Endothelial cell (in vitro differentiated cells): Measurements from ENCODE around the gene CRYBA2. TPM values are rescaled to one million over a fixed set of nuclear protein-coding genes. Genes with fewer than 3 reads are reported as not detected.
A peak's percentile ranks its signal among the peaks of the same experiment; 100 is the strongest.

ENCODE experiments used
- DNase-seq: peaks from one replicate; pipeline ENCODE4 v3.0.0; 2021; ENCODE audit warnings: low spot score
- H3K27ac Mint-ChIP-seq: one replicate; pipeline ENCODE4 v1.8.0; 2021; ENCODE audit warnings: mixed read lengths, inconsistent platforms; ENCODE audit not compliant: unreplicated experiment
- H3K27me3 Mint-ChIP-seq: one replicate; pipeline ENCODE4 v1.8.0; 2021; ENCODE audit warnings: mild to moderate bottlenecking, moderate library complexity, mixed read lengths, inconsistent platforms; ENCODE audit not compliant: unreplicated experiment
- H3K36me3 Mint-ChIP-seq: one replicate; pipeline ENCODE4 v1.8.0; 2021; ENCODE audit warnings: mild to moderate bottlenecking, low read depth, mixed read lengths, inconsistent platforms; ENCODE audit not compliant: unreplicated experiment
- H3K4me1 Mint-ChIP-seq: one replicate; pipeline ENCODE4 v1.8.0; 2021; ENCODE audit warnings: mild to moderate bottlenecking, mixed read lengths, inconsistent platforms; ENCODE audit not compliant: unreplicated experiment
- H3K4me3 Mint-ChIP-seq: one replicate; pipeline ENCODE4 v1.8.0; 2021; ENCODE audit warnings: mild to moderate bottlenecking, mixed read lengths, inconsistent platforms; ENCODE audit not compliant: unreplicated experiment
- H3K9me3 Mint-ChIP-seq: one replicate; pipeline ENCODE4 v1.8.0; 2021; ENCODE audit warnings: mixed read lengths, inconsistent platforms; ENCODE audit not compliant: unreplicated experiment
- total RNA-seq: library from RNA; stranded (reverse); fragmentation: NEBNext Ultra II Directional; extraction: Animal tissue kit (Norgen Biotek cat#: 25700); gene quantifications from one replicate; pipeline ENCODE4 v1.2.1, GENCODE V29; 2021; ENCODE audit not compliant: unreplicated experiment
- TF ChIP-seq, protein P1 (sequence below): fragments of 200-600 bp; sonication (generic); IDR thresholded peaks from one replicate; pipeline ENCODE4 v1.5.0; 2021; ENCODE audit warnings: antibody characterized with exemption; ENCODE audit not compliant: unreplicated experiment

Gene CRYBA2
- total RNA-seq, 1 donor from 2014 or later = not detected

DNA sequence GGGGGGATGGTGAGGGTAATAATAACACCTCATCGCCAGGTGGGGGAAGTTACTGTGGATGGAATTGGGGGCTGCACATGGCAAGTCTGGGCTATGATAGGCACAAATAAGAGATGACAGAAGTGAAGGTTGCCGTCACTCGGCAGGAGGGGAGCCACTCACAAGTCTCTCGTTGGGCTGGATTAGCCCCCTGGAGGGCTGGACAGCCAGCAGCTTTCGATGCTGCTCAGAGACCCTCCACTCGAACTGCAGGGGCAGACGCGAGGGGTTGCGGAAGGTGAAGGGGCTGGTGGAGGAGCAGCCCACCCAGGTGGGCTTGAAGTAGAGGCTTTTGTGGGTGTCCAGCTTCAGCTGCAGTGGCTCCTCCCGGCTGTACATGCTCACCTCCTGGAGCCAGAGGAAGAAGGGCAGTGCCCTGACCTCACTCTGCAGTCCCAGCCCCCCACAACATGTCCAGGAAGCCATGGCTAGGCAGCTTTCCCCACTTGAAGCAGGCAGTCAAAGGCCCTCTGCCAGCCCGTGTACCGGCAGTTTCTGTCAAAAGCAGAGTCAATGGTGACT is 29.9 kb upstream of the CRYBA2 start:
- TF ChIP-seq, protein P1, sequence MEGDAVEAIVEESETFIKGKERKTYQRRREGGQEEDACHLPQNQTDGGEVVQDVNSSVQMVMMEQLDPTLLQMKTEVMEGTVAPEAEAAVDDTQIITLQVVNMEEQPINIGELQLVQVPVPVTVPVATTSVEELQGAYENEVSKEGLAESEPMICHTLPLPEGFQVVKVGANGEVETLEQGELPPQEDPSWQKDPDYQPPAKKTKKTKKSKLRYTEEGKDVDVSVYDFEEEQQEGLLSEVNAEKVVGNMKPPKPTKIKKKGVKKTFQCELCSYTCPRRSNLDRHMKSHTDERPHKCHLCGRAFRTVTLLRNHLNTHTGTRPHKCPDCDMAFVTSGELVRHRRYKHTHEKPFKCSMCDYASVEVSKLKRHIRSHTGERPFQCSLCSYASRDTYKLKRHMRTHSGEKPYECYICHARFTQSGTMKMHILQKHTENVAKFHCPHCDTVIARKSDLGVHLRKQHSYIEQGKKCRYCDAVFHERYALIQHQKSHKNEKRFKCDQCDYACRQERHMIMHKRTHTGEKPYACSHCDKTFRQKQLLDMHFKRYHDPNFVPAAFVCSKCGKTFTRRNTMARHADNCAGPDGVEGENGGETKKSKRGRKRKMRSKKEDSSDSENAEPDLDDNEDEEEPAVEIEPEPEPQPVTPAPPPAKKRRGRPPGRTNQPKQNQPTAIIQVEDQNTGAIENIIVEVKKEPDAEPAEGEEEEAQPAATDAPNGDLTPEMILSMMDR = no peak
- no peaks in the 10 kb centered on the region for H3K9me3 Mint-ChIP-seq
- H3K27me3 Mint-ChIP-seq = peaks cover 10% of the 10 kb centered on the region
- DNase-seq = no peak
- H3K36me3 Mint-ChIP-seq = no peaks in the 10 kb centered on the region
- peak overlapping the region; percentile 7 for H3K27ac Mint-ChIP-seq
- H3K4me1 Mint-ChIP-seq = no peaks in the 10 kb centered on the region
- H3K4me3 Mint-ChIP-seq = no peak overlapping the region

DNA sequence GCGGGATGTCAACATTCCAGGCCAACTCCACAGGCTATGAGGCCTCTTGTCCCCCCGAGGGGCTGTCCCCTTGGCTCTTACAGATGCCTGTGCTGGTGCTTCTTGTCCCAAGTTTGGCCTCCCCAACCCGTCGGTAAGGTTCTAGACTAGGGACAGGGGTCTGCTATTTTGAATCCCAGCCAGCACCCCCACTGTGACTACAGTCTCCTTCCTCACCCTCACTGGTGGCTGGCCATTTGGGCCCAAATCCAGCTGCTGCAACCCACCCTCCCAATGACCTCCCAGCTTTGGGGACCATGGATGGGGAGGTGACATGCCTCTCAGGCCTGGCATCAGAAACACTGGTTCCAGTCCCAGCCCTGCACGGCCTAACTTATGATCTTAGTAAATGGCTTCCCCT is 29.4 kb upstream of the CRYBA2 start:
- Mint-ChIP-seq H3K4me1 (no peaks in the 10 kb centered on the region), H3K27me3 (peaks cover 7% of the 10 kb centered on the region), H3K36me3 (no peaks in the 10 kb centered on the region), H3K9me3 (no peaks in the 10 kb centered on the region), H3K4me3 (no peak overlapping the region), H3K27ac (peak overlapping the region; percentile 7)
- TF ChIP-seq, protein P1 = no peak
- DNase-seq = no peak

DNA sequence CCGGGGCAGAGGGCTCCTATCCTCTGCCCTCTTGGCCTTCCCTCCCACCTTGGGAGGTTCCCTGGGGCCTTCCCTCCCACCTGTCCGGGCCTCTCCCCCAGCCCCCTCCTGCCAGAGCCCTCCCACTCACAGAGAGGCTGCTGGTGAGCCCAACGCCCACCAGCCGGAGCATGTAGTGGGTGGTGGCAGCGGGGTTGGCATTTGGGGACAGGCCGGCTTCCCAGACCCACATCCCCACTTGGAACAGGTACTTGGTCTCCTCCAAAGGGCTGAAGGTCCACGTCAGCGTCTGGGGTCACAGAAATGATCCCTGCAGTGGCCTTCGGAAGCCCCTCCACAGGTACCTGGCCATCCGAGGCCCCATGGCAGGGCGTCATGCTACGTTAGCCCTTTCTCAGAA is 28.8 kb upstream of the CRYBA2 start:
- Mint-ChIP-seq H3K4me1 (no peaks in the 10 kb centered on the region), H3K36me3 (no peaks in the 10 kb centered on the region), H3K4me3 (no peak overlapping the region), H3K9me3 (no peaks in the 10 kb centered on the region), H3K27ac (no peak overlapping the region), H3K27me3 (peaks cover 7% of the 10 kb centered on the region)
- TF ChIP-seq, protein P1 = no peak
- no peak for DNase-seq

DNA sequence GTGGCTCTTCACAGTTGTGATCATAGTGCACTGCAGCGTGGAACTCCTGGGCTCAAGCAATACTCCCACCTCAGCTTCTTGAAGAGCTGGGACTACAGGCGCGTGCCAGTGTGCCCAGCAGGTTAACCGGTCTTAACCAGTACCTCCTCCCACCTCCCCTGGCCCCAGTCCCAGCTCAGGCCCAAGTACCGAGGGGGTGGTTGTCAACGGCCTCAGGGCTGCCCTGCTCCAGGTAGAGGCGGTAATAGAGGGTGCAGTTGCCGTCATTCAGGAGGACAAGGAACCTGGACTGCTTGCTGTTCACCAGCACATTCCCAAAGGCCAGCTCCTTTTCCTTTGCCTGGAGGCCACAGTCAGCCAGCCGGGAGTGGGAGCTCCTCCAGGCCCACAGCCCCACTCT is 28.4 kb upstream of the CRYBA2 start:
- Mint-ChIP-seq H3K27me3 (peaks cover 9% of the 10 kb centered on the region), H3K9me3 (no peaks in the 10 kb centered on the region), H3K27ac (no peak overlapping the region), H3K4me3 (no peak overlapping the region), H3K36me3 (no peaks in the 10 kb centered on the region), H3K4me1 (no peaks in the 10 kb centered on the region)
- DNase-seq = no peak
- TF ChIP-seq, protein P1 = no peak

DNA sequence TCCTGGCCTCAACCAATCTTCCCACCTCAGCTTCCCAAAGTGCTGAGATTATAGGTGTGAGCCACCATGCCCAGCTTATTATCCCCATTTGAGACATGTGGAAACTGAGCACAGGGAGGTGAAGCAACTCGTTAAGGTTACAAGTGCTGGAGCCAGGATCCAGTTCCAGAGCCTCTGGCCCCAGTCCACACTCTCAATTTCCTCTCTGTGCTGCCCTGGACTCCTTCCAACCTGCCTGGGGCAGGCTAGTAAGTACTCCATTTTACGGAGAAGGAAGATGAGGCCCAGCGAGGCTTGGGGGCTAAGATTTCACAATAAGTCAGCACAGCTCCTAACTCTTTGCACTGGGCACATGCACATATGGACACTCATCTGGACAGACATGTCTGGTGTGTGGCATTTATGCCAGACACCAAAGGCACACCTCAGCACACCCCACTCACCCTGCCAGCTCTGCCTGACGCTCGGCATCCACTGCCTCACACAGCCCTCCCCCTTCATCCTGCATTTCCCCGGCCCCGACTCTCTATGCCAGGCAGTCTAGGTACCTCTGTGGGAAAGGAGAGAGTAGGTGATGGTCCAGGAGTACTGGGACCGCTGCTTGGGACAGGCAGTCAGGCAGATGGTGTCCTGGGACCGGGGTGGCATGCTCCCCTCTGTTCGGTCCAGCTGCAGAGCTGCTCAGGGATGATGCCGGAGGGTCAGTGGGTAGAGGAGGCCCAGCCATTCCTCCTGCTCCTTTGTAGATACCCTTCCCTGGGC is 27.6 kb upstream of the CRYBA2 start:
- DNase-seq = no peak
- Mint-ChIP-seq H3K9me3 (no peaks in the 10 kb centered on the region), H3K4me1 (no peaks in the 10 kb centered on the region), H3K4me3 (no peak overlapping the region), H3K36me3 (no peaks in the 10 kb centered on the region), H3K27ac (no peak overlapping the region), H3K27me3 (peaks cover 14% of the 10 kb centered on the region)
- TF ChIP-seq, protein P1 = no peak
